Endodermal cell (in vitro differentiated cells): ENCODE data around the gene SMYD3. TPM values are rescaled to one million over a fixed set of nuclear protein-coding genes. Genes with fewer than 3 reads are reported as not detected.

ENCODE experiments used
- DNase-seq: peaks from one replicate; pipeline ENCODE4 v3.0.0-alpha.2; 2017
- H3K27ac ChIP-seq: 2 replicates; pipeline ENCODE4 v1.5.1; 2013; ENCODE audit warnings: mild to moderate bottlenecking, low read depth, low read length, moderate library complexity
- H3K27me3 ChIP-seq: 2 replicates; pipeline ENCODE4 v1.6.1; 2013; ENCODE audit warnings: mild to moderate bottlenecking, low read length, moderate library complexity; ENCODE audit not compliant: insufficient read depth, control insufficient read depth, poor library complexity, severe bottlenecking
- H3K36me3 ChIP-seq: 2 replicates; pipeline ENCODE4 v1.7.0; 2013; ENCODE audit warnings: mild to moderate bottlenecking, low read length, moderate library complexity; ENCODE audit not compliant: control insufficient read depth, insufficient read depth
- H3K4me1 ChIP-seq: one replicate; pipeline ENCODE4 v1.7.0; 2013; ENCODE audit warnings: low read length; ENCODE audit not compliant: control insufficient read depth, insufficient read depth
- H3K4me3 ChIP-seq: 2 replicates; pipeline ENCODE4 v1.5.1; 2013; ENCODE audit warnings: mild to moderate bottlenecking, low read length, moderate library complexity
- H3K9ac ChIP-seq: 2 replicates; pipeline ENCODE4 v1.6.1; 2013; ENCODE audit warnings: mild to moderate bottlenecking, low read length, moderate library complexity; ENCODE audit not compliant: poor library complexity, severe bottlenecking; ENCODE audit errors: extremely low read depth
- H3K9me3 ChIP-seq: 2 replicates; pipeline ENCODE4 v1.6.1; 2013; ENCODE audit warnings: mild to moderate bottlenecking, low read length, moderate library complexity; ENCODE audit not compliant: control insufficient read depth
- H3K27ac Mint-ChIP-seq: 2 replicates; pipeline ENCODE4 v1.8.0; 2020; ENCODE audit warnings: mixed read lengths
- H3K27me3 Mint-ChIP-seq: 2 replicates; pipeline ENCODE4 v1.8.0; 2021; ENCODE audit warnings: mild to moderate bottlenecking, mixed read lengths; ENCODE audit not compliant: insufficient read depth
- H3K36me3 Mint-ChIP-seq: 2 replicates; pipeline ENCODE4 v1.8.0; 2020; ENCODE audit warnings: low read depth, mixed read lengths
- H3K4me1 Mint-ChIP-seq: 2 replicates; pipeline ENCODE4 v1.8.0; 2020; ENCODE audit warnings: mixed read lengths
- H3K4me3 Mint-ChIP-seq: 2 replicates; pipeline ENCODE4 v1.8.0; 2020; ENCODE audit warnings: mild to moderate bottlenecking, moderate library complexity, mixed read lengths
- H3K9me3 Mint-ChIP-seq: 2 replicates; pipeline ENCODE4 v1.8.0; 2020; ENCODE audit warnings: mild to moderate bottlenecking, mixed read lengths
- WGBS, 2 experiments: methylation state at CpG; one replicate each; pipeline versions ENCODE4 v1.1.5 to v1.1.7; 2013; ENCODE audit warnings: missing lambda C conversion rate in 2 of 2, mixed read lengths in 1 of 2; ENCODE audit not compliant: insufficient coverage in 1 of 2, insufficient read length in 1 of 2; 5-methylcytosine and 5-hydroxymethylcytosine counted together
- total RNA-seq, 2 donors: library from RNA; stranded (reverse); fragmentation: NEBNext Ultra II Directional in 1 of 2; extraction: Animal tissue kit (Norgen Biotek cat#: 25700) in 1 of 2; gene quantifications; 2 replicates in 1 of 2; 3 replicates in 1 of 2; pipeline ENCODE4 v1.2.1, GENCODE V29; 2021
- TF ChIP-seq, protein P1 (sequence below): fragments of 200-600 bp; sonication (generic); conservative IDR thresholded peaks from 2 replicates; pipeline ENCODE4 v1.5.0; 2021; ENCODE audit warnings: antibody characterized with exemption, mild to moderate bottlenecking

SMYD3 gene
- total RNA-seq, 2 donors from 2014 or later: 32.3 to 45.8 TPM

DNA sequence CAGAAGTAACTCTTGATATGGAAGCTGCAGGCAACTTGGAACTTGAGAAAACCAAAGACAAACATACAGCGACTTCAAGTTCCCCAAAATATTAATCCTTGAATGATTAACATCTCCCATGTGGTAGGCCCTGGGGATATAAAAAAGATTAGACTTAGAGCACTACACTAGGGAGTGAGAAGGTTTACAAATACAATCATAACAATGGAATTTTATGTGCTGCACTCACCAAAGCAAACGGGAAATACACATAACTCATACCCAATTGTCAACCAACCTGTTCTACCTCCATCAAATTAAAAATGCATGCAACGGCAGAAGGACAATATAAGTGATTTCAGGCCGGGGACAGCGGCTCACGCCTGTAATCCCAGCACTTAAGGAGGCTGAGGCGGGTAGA is 3.7 kb downstream of the SMYD3 start:
- no peak overlapping the region for H3K9ac ChIP-seq
- Mint-ChIP-seq H3K27me3 (peaks cover 9% of the 10 kb centered on the region), H3K4me1 (peaks cover 5% of the 10 kb centered on the region), H3K27ac (no peak overlapping the region), H3K9me3 (no peaks in the 10 kb centered on the region), H3K36me3 (peaks cover 2% of the 10 kb centered on the region), H3K4me3 (no peak overlapping the region)
- H3K36me3 ChIP-seq: no peaks in the 10 kb centered on the region
- no peak overlapping the region for H3K27ac ChIP-seq
- no peaks in the 10 kb centered on the region for H3K27me3 ChIP-seq
- H3K4me1 ChIP-seq: no peaks in the 10 kb centered on the region
- no peaks in the 10 kb centered on the region for H3K9me3 ChIP-seq
- TF ChIP-seq, protein P1, sequence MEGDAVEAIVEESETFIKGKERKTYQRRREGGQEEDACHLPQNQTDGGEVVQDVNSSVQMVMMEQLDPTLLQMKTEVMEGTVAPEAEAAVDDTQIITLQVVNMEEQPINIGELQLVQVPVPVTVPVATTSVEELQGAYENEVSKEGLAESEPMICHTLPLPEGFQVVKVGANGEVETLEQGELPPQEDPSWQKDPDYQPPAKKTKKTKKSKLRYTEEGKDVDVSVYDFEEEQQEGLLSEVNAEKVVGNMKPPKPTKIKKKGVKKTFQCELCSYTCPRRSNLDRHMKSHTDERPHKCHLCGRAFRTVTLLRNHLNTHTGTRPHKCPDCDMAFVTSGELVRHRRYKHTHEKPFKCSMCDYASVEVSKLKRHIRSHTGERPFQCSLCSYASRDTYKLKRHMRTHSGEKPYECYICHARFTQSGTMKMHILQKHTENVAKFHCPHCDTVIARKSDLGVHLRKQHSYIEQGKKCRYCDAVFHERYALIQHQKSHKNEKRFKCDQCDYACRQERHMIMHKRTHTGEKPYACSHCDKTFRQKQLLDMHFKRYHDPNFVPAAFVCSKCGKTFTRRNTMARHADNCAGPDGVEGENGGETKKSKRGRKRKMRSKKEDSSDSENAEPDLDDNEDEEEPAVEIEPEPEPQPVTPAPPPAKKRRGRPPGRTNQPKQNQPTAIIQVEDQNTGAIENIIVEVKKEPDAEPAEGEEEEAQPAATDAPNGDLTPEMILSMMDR: no peak
- H3K4me3 ChIP-seq: no peak overlapping the region
- WGBS, 2 experiments: 80 to 87% methylated on average over 5 to 7 of the region's 7 CpGs
- no peak for DNase-seq

DNA sequence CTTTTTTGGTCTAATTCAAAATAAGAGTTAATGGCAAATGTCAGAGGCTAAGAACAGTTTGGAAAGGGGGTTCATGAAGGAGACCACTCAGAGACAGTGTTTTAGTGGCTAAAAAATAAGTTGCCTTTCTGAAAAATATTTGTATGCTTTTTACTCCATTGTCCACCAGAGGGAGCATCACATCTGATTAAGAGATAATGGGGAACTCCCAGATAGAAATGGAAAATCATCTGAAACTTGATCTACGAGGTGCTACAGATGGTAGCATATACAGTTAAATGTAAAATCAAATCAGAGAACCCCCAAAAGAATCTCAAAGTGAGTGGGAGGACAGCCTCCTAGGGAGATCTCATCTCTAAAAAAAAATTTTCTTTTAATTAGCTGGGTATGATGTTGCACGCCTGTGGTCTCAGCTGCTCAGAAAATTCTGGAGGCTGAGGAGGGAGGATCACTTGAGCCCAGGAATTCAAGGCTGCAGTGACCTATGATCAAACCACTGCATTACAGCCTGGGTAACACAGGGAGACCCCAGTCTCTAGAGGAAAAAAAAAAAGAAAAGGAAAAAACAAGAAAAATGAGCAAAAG is 9.7 kb downstream of the SMYD3 start:
- H3K9me3 ChIP-seq: no peaks in the 10 kb centered on the region
- H3K27ac ChIP-seq: no peak overlapping the region
- peaks cover 2% of the 10 kb centered on the region for H3K4me1 Mint-ChIP-seq
- DNase-seq: no peak
- H3K9ac ChIP-seq: no peak overlapping the region
- no peaks in the 10 kb centered on the region for H3K4me1 ChIP-seq
- H3K36me3 Mint-ChIP-seq: no peaks in the 10 kb centered on the region
- no peaks in the 10 kb centered on the region for H3K27me3 Mint-ChIP-seq
- no peaks in the 10 kb centered on the region for H3K27me3 ChIP-seq
- no peaks in the 10 kb centered on the region for H3K9me3 Mint-ChIP-seq
- no peak overlapping the region for H3K27ac Mint-ChIP-seq
- no peaks in the 10 kb centered on the region for H3K36me3 ChIP-seq
- H3K4me3 ChIP-seq: no peak overlapping the region
- WGBS, 2 experiments: 87 to 88% methylated on average over 1 to 2 of the region's 2 CpGs
- TF ChIP-seq, protein P1: peak; percentile 86
- H3K4me3 Mint-ChIP-seq: no peak overlapping the region

DNA sequence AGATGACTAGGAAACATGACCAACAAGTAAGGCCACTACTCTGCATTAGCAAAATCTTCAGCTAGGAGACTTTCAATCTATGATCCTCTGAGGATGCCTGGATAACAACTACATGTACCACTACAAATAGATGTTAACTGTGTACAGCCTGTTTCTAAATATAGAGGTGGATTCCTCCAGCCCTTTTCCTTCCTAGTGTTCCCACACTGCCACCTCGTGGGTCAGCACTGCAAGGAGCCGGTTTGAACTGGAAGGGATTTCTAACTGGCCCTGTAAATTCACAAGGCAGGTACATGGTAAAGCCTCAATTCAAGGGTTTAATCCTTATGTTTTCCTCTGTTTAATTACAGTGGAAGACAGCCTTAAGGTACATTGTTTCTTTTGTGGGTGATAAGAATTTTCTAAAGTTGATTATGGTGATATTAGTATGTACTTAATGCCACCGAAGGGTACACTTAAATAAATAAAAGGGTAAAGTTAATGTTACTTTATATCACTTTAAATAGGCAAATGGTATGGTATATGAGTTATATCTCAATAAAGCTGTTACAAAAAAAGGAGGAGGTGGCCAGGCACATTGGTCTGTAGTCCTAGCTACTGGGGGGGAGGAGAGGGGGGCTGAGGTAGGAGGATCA is 14.4 kb downstream of the SMYD3 start:
- H3K9me3 ChIP-seq: no peaks in the 10 kb centered on the region
- peaks cover 5% of the 10 kb centered on the region for H3K4me1 Mint-ChIP-seq
- H3K4me1 ChIP-seq: no peaks in the 10 kb centered on the region
- no peaks in the 10 kb centered on the region for H3K36me3 ChIP-seq
- no peaks in the 10 kb centered on the region for H3K27me3 Mint-ChIP-seq
- no peaks in the 10 kb centered on the region for H3K27me3 ChIP-seq
- H3K9ac ChIP-seq: no peak overlapping the region
- no peak overlapping the region for H3K27ac ChIP-seq
- WGBS, 2 experiments: 0 to 2% methylated on average over 2 of the region's 3 CpGs
- H3K36me3 Mint-ChIP-seq: no peaks in the 10 kb centered on the region
- no peak overlapping the region for H3K27ac Mint-ChIP-seq
- H3K4me3 ChIP-seq: no peak overlapping the region
- TF ChIP-seq, protein P1: peak; percentile 85
- no peak overlapping the region for H3K4me3 Mint-ChIP-seq
- H3K9me3 Mint-ChIP-seq: no peaks in the 10 kb centered on the region
- peak; percentile 89 for DNase-seq
